H1 (cell line): ENCODE results near the gene C1GALT1.

Experiments
- CTCF ChIP-seq, 3 experiments: IDR thresholded peaks; 1 replicate in 2 of 3; 2 replicates in 1 of 3; pipeline versions ENCODE4 v1.5.1 to v1.6.1; 2011; ENCODE audit warnings: low read length in 3 of 3, mild to moderate bottlenecking in 3 of 3, inconsistent platforms in 2 of 3, low read depth in 1 of 3, moderate library complexity in 1 of 3; ENCODE audit not compliant: insufficient read depth in 1 of 3; ENCODE audit errors: control extremely low read depth in 1 of 3
- EZH2 ChIP-seq: fragments of 200-600 bp; sonication (generic); IDR thresholded peaks from 2 replicates; pipeline ENCODE4 v1.7.1; 2012; ENCODE audit warnings: low read depth, mild to moderate bottlenecking, moderate library complexity, low read length, inconsistent platforms; ENCODE audit not compliant: severe bottlenecking
- FOSL1 ChIP-seq: IDR thresholded peaks from 2 replicates; pipeline ENCODE4 v1.6.1; 2011; ENCODE audit warnings: mild to moderate bottlenecking, low read depth, low read length, moderate library complexity; ENCODE audit not compliant: insufficient read depth
- POLR2A ChIP-seq, 2 experiments: IDR thresholded peaks; 1 replicate in 1 of 2; 2 replicates in 1 of 2; pipeline ENCODE4 v1.6.1; 2011; ENCODE audit warnings: low read depth in 2 of 2, low read length in 2 of 2, mild to moderate bottlenecking in 2 of 2; ENCODE audit errors: control extremely low read depth in 1 of 2
- TAF1 ChIP-seq: IDR thresholded peaks from 2 replicates; pipeline ENCODE4 v1.6.1; 2011; ENCODE audit warnings: mild to moderate bottlenecking, low read depth, low read length
- ZNF274 ChIP-seq: IDR thresholded peaks from 2 replicates; pipeline ENCODE4 v1.7.0; 2012; ENCODE audit warnings: low read length, borderline replicate concordance; ENCODE audit errors: extremely low read depth

- no peak for TF ChIP-seq TAF1
- TF ChIP-seq ZNF274 = no peak
- TF ChIP-seq CTCF (IDR thresholded peaks at IDR 0.05; ENCODE audit: control extremely low read depth in 1 of 3, insufficient read depth in 1 of 3, low read depth in 1 of 3, low read length in 3 of 3) = no peak
- TF ChIP-seq POLR2A (IDR thresholded peaks at IDR 0.05; ENCODE audit: control extremely low read depth in 1 of 2, low read depth in 2 of 2, low read length in 2 of 2) = no peak
- no peak for TF ChIP-seq EZH2
- no peak for TF ChIP-seq FOSL1
Observed at GRCh38 chr7:7251742-7252141, 69.4 kb downstream of the C1GALT1 start.
